Epithelial cell of proximal tubule (primary cell): Measurements from ENCODE around the gene HP1BP3. TPM values are rescaled to one million over a fixed set of nuclear protein-coding genes. Genes with fewer than 3 reads are reported as not detected.

ENCODE experiments used
- DNase-seq: peaks from one replicate; pipeline ENCODE4 v3.0.0-alpha.2; 2011; ENCODE audit warnings: low read depth
- H3K4me3 ChIP-seq: 2 replicates; pipeline ENCODE4 v1.5.1; 2011; ENCODE audit warnings: low read depth, mild to moderate bottlenecking, low read length
- CTCF ChIP-seq: conservative IDR thresholded peaks from 2 replicates; pipeline ENCODE4 v1.5.1; 2012; ENCODE audit warnings: low read depth, mild to moderate bottlenecking, low read length
- total RNA-seq: library from RNA; depleted of rRNA; stranded (reverse); fragments of >200 nt; gene quantifications from 2 replicates; pipeline ENCODE4 v1.2.3, GENCODE V29; 2015

Gene HP1BP3
- total RNA-seq, 1 donor from 2014 or later, result 142 TPM

- TF ChIP-seq CTCF, result no peak
- no peak overlapping the region for H3K4me3 ChIP-seq
- DNase-seq, result no peak
Measured at GRCh38 chr1:20771780-20772179, 15.3 kb downstream of the HP1BP3 start.

- H3K4me3 ChIP-seq, result no peak overlapping the region
- no peak for TF ChIP-seq CTCF
- DNase-seq, result no peak
Measured at GRCh38 chr1:20770314-20771087, 16.6 kb downstream of the HP1BP3 start.

GRCh38 chr1:20767271-20767670 lies 19.8 kb downstream of the HP1BP3 start:
- DNase-seq, result no peak
- TF ChIP-seq CTCF, result no peak
- H3K4me3 ChIP-seq, result no peak overlapping the region

- TF ChIP-seq CTCF, result no peak
- no peak overlapping the region for H3K4me3 ChIP-seq
- no peak for DNase-seq
Measured at GRCh38 chr1:20763417-20763816, 23.7 kb downstream of the HP1BP3 start.

GRCh38 chr1:20760322-20760721 lies 26.8 kb downstream of the HP1BP3 start:
- no peak overlapping the region for H3K4me3 ChIP-seq
- DNase-seq, result no peak
- TF ChIP-seq CTCF, result no peak

GRCh38 chr1:20753589-20753988 lies 33.5 kb downstream of the HP1BP3 start:
- H3K4me3 ChIP-seq, result no peak overlapping the region
- TF ChIP-seq CTCF, result no peak
- no peak for DNase-seq

- H3K4me3 ChIP-seq, result no peak overlapping the region
- no peak for DNase-seq
- TF ChIP-seq CTCF, result no peak
Measured at GRCh38 chr1:20751462-20751990, 35.6 kb downstream of the HP1BP3 start.
